GM12874 (cell line): ENCODE measurements around the gene ADARB2.

Experiments
- CTCF ChIP-seq: IDR thresholded peaks from 2 replicates; pipeline ENCODE4 v1.5.1; 2011; ENCODE audit warnings: low read depth, mild to moderate bottlenecking, control low read depth, low read length, moderate library complexity; ENCODE audit not compliant: insufficient read depth

The ADARB2 gene

DNA sequence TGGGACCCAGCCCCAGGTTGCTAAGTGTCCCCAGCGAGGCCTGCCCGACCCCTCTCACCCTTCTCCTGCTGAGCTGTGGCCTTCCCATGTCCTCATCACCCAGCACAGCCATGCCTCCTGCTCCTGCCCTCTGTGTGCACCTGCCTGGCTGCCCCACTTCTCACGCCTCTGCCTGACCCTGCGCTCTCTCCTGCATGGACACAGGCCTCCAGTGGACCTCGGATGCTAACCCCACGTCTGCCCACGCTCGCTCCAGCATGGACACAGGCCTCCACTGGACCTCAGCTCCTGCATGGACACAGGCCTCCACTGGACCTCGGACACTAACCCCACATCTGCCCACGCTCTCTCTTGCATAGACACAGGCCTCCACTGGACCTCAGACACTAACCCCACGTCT is 111.6 kb downstream of the ADARB2 start:
- no peak for TF ChIP-seq CTCF

- no peak for TF ChIP-seq CTCF
These were observed 112.2 kb downstream of the ADARB2 start for GRCh38 chr10:1625079-1625478.

GRCh38 chr10:1624240-1624639 is 113.1 kb downstream of the ADARB2 start:
- TF ChIP-seq CTCF = no peak

- no peak for TF ChIP-seq CTCF
These were observed 116.5 kb downstream of the ADARB2 start for GRCh38 chr10:1620803-1621202.

GRCh38 chr10:1615186-1615954 is 122.0 kb downstream of the ADARB2 start:
- no peak for TF ChIP-seq CTCF

DNA sequence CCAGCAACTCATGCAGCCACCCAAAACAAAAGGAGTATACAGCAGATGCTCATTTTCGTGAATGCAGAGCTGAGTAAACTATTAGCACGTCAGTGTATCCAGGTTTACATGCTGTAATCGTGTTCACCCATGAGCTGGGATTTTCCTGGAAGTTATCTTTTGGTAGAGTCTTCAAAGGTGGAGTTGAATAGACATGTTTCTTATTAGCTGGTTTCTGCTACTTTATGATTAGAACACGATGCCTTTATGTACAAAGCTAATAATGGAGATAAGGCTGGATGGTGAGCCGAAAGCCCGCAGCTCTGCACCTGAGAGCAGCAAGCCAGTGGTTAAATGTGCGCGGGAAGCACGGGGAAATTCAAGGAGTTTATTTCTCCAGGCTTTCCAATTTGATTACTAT is 123.8 kb downstream of the ADARB2 start:
- TF ChIP-seq CTCF = no peak

- no peak for TF ChIP-seq CTCF
These were observed 124.4 kb downstream of the ADARB2 start for GRCh38 chr10:1612908-1613307.
